Activated T-cell treated with anti-CD3 and anti-CD28 coated beads, Interleukin-2, amount 50 U/mL, for 1 hour (primary cell): ENCODE results near the gene ATP11B.
"Not testable (repeated sequence)": the region's sequence is repeated elsewhere in the genome, so short reads cannot be mapped to it uniquely, and the experiment has no call there.

Experiments
- DNase-seq: peaks from one replicate; pipeline ENCODE4 v3.0.0-alpha.2; 2020

Gene ATP11B

GRCh38 chr3:182796310-182796709, 3.0 kb downstream of the ATP11B start:
- no peak for DNase-seq

- no peak for DNase-seq
Measured at GRCh38 chr3:182797876-182798275, 4.6 kb downstream of the ATP11B start.

GRCh38 chr3:182799143-182799542, 5.8 kb downstream of the ATP11B start:
- DNase-seq = not testable (repeated sequence)

GRCh38 chr3:182800508-182800907, 7.2 kb downstream of the ATP11B start:
- DNase-seq = no peak

GRCh38 chr3:182802413-182803390, 9.4 kb downstream of the ATP11B start:
- no peak for DNase-seq

- DNase-seq = no peak
Measured at GRCh38 chr3:182803596-182803995, 10.3 kb downstream of the ATP11B start.

- DNase-seq = no peak
Measured at GRCh38 chr3:182807061-182807460, 13.8 kb downstream of the ATP11B start.

GRCh38 chr3:182808041-182808770, 14.9 kb downstream of the ATP11B start:
- DNase-seq = no peak

GRCh38 chr3:182809531-182809930, 16.2 kb downstream of the ATP11B start:
- DNase-seq = no peak

- DNase-seq = no peak
Measured at GRCh38 chr3:182810574-182811268, 17.4 kb downstream of the ATP11B start.

GRCh38 chr3:182811269-182811596, 17.9 kb downstream of the ATP11B start:
- no peak for DNase-seq

GRCh38 chr3:182812123-182812522, 18.8 kb downstream of the ATP11B start:
- no peak for DNase-seq

GRCh38 chr3:182814419-182815062, 21.2 kb downstream of the ATP11B start:
- DNase-seq = no peak

- DNase-seq = no peak
Measured at GRCh38 chr3:182816181-182816580, 22.9 kb downstream of the ATP11B start.

GRCh38 chr3:182818296-182818978, 25.1 kb downstream of the ATP11B start:
- no peak for DNase-seq

- DNase-seq = no peak
Measured at GRCh38 chr3:182821221-182821981, 28.1 kb downstream of the ATP11B start.

GRCh38 chr3:182822260-182822659, 29.0 kb downstream of the ATP11B start:
- DNase-seq = not testable (repeated sequence)

GRCh38 chr3:182824957-182825356, 31.7 kb downstream of the ATP11B start:
- DNase-seq = no peak

GRCh38 chr3:182829761-182830405, 36.6 kb downstream of the ATP11B start:
- no peak for DNase-seq

- DNase-seq = no peak
Measured at GRCh38 chr3:182837855-182838454, 44.7 kb downstream of the ATP11B start.

GRCh38 chr3:182843478-182843877, 50.2 kb downstream of the ATP11B start:
- no peak for DNase-seq
